Right lung (tissue), 5 donors: ENCODE measurements around the gene KIF12. TPM values are rescaled to one million over a fixed set of nuclear protein-coding genes. Genes with fewer than 3 reads are reported as not detected.
"Not testable (repeated sequence)": the region's sequence is repeated elsewhere in the genome, so short reads cannot be mapped to it uniquely, and the experiment has no call there.

Experiments
- DNase-seq, 2 donors: peaks; one replicate each; pipeline ENCODE4 v3.0.0-alpha.2; 2013
- polyA plus RNA-seq, 5 donors: library from polyadenylated mRNA; unstranded; fragments of 120-200 nt; gene quantifications; one replicate each; pipeline versions ENCODE4 v1.2.1 to v1.2.3, GENCODE V29; 2013; ENCODE audit warnings: inconsistent platforms in 1 of 5, low replicate concordance in 1 of 5; ENCODE audit not compliant: insufficient read length in 5 of 5, insufficient read depth in 1 of 5

Gene KIF12
- polyA plus RNA-seq, 5 donors: 30.2 to 51.1 (median 43.5) TPM

DNA sequence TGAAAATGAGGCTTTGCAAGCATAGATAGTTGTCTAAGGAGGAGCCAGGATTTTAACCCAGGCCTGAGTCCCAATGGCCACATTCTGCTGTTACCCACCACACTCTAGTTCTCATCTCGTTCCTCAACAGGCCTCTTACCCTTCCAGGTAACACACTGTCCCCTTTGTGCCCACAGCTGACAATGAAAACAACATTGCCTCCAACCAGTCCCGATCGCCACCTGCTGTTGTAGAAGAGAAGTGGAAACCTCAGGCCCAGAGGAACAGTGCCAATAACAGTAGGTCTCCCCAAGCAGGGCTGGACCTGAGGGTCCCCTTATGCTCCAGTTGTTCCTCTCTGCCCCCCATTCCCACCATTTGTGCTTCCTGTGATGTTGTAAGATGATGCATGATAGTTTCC is 51.4 kb downstream of the KIF12 start:
- no peak for DNase-seq

DNA sequence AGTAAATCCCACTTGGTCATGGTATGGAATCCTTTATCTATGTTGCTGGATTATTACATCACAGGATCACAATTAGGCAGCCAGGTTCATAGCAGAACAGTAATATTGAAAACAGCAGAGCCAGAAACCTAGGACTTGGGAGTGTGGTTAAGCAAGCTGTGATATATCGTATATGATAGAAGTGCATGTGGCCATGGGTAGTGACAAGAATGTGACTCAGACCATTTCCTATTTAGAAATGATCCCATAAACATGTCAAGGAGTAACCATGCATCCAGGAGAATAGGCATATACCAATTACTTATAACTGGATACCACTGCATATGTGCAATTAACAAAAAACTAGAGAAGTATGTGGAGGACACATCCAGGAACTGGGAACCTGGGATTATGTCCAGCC is 52.2 kb downstream of the KIF12 start:
- no peak for DNase-seq

DNA sequence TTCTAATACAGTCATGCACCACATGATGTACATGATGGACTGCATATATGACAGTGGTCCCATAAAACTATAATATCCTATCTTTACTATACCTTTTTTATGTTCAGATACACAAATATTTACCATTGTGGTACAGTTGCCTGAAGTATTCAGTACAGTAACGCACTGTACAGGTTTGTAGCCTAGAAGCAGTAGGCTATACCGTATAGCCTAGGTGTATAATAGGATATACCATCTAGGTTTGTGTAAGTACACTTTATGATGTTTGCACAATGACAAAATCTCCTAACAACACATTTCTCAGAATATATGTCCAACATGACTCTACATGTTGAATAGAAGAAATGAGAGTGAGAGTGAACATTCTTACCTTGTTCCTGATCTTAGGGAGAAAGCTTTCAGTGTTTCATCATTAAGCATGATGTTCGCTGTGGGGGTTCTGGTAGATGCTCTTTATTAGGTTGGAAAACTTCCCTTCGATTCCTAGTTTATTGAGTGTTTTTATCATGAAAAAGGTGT is 52.8 kb downstream of the KIF12 start:
- no peak for DNase-seq

- not testable (repeated sequence) for DNase-seq
These were observed 55.4 kb downstream of the KIF12 start for GRCh38 chr9:114043660-114044059.

Other genes starting within 250 kb of the KIF12 start
- gene ZNF618, start 223.0 kb downstream of the KIF12 start, polyA plus RNA-seq: 10 to 100 TPM; 29.0 to 34.5 (median 29.7) TPM
- gene AMBP, start 21.0 kb downstream of the KIF12 start, polyA plus RNA-seq: 10 to 100 TPM in 1 of 5 donors, 1 to 10 TPM in 4; 1.8 to 19.0 (median 2.4) TPM
- gene COL27A1, start 56.2 kb upstream of the KIF12 start, polyA plus RNA-seq: 100 to 1,000 TPM; 117 to 182 (median 145) TPM
- gene ORM1, start 223.8 kb upstream of the KIF12 start, polyA plus RNA-seq: 1 to 10 TPM; 1.9 to 6.7 (median 4.3) TPM
- 1 to 10 TPM; 1.0 to 1.4 (median 1.3) TPM for gene ORM2, start 230.6 kb upstream of the KIF12 start, polyA plus RNA-seq